ENCODE measurements around the gene UROC1. TPM values are rescaled to one million over a fixed set of nuclear protein-coding genes. Genes with fewer than 3 reads are reported as not detected.

The UROC1 gene
- total and polyA plus RNA-seq, 2 experiments from 2014 or later: not detected

- ATAC-seq (no peak), DNase-seq (ENCODE audit: low spot score) (no peak)
- Mint-ChIP-seq H3K27me3 (ENCODE audit: insufficient read depth, low read depth, poor library complexity) (peaks cover 11% of the 10 kb centered on the region), H3K4me1 (peaks cover 9% of the 10 kb centered on the region), H3K9me3 (no peaks in the 10 kb centered on the region), H3K4me3 (no peak overlapping the region), H3K27ac (no peak overlapping the region), H3K36me3 (ENCODE audit: low read depth) (no peaks in the 10 kb centered on the region)
- Histone ChIP-seq H3F3A (replicated peaks; ENCODE audit: low read depth) (no peaks in the 10 kb centered on the region), H3K4me3 (no peak overlapping the region), H2AFZ (no peak overlapping the region), H3K4me2 (no peak overlapping the region), H3K4me1 (ENCODE audit: insufficient read depth) (0 out of 2 replicates have a peak, but pooled peaks cover 4% of the 10 kb centered on the region), H3K36me3 (ENCODE audit: insufficient read depth) (no peaks in the 10 kb centered on the region), H3K27ac (ENCODE audit: low read depth) (no peak overlapping the region), H4K20me1 (replicated peaks; ENCODE audit: insufficient read depth) (no peaks in the 10 kb centered on the region), H3K79me2 (replicated peaks; ENCODE audit: insufficient read depth) (no peaks in the 10 kb centered on the region), H3K27me3 (ENCODE audit: insufficient read depth) (peaks cover 16% of the 10 kb centered on the region), H3K9me2 (ENCODE audit: insufficient read depth) (no peaks in the 10 kb centered on the region)
- TF ChIP-seq POLR2AphosphoS5 (IDR thresholded peaks at IDR 0.05; ENCODE audit: low read depth) (no peak), STAT1 (IDR thresholded peaks at IDR 0.05; ENCODE audit: unreplicated experiment) (no peak), ZNF114 (CRISPR knock-in tag; IDR thresholded peaks at IDR 0.05) (no peak), REST (IDR thresholded peaks at IDR 0.05; ENCODE audit: unreplicated experiment) (no peak), ETS1 (IDR thresholded peaks at IDR 0.05) (no peak), EZH2phosphoT487 (IDR thresholded peaks at IDR 0.05; ENCODE audit: unreplicated experiment) (no peak), JUNB (IDR thresholded peaks at IDR 0.05; ENCODE audit: unreplicated experiment) (no peak), NANOG (IDR thresholded peaks at IDR 0.05; ENCODE audit: borderline replicate concordance) (no peak), CREB1 (CRISPR knock-in tag; IDR thresholded peaks at IDR 0.05; ENCODE audit: low read depth) (no peak), ZNF331 (CRISPR knock-in tag; IDR thresholded peaks at IDR 0.05; ENCODE audit: low read depth) (no peak), ZNF462 (CRISPR knock-in tag; IDR thresholded peaks at IDR 0.05) (no peak)
Observed at GRCh38 chr3:126527006-126527405, 9.4 kb upstream of the UROC1 start.
